D721Med (cell line): ENCODE measurements around the gene SLC26A11.
"Not testable (repeated sequence)": the region's sequence is repeated elsewhere in the genome, so short reads cannot be mapped to it uniquely, and the experiment has no call there.

Experiments used
- DNase-seq: peaks from one replicate; pipeline ENCODE4 v3.0.0; 2011; ENCODE audit warnings: low spot score; ENCODE audit not compliant: insufficient read length
- FAIRE-seq: peaks from 2 replicates; lab custom pipeline; 2011; peaks lifted over from hg19 to GRCh38; lab: Jason Lieb, UNC
- TF ChIP-seq, protein P1 (sequence below): IDR thresholded peaks from 2 replicates; pipeline ENCODE4 v1.5.1; 2012; ENCODE audit warnings: mild to moderate bottlenecking, control low read depth; ENCODE audit not compliant: insufficient read depth; ENCODE audit errors: missing control alignments

SLC26A11 gene

DNA sequence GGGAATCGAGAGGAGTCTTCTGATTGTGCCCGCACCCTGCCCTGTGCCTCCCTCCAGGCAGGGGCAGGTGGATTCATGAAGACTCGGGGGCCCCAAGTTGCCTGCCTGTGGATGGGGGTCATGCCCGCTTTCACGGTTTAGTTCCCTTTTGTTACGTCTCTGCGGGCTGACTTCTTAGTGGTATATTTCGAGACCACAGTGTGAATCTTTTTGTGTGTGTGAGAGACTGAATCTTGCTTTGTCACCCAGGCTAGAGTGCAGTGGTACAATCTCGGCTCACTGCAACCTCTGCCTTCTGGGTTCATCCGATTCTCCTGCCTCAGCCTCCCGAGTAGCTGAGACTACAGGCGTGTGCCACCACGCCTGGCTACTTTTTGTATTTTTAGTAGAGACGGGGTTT lies 22.3 kb downstream of the SLC26A11 start:
- DNase-seq (no peak), FAIRE-seq (no peak)
- TF ChIP-seq, protein P1, sequence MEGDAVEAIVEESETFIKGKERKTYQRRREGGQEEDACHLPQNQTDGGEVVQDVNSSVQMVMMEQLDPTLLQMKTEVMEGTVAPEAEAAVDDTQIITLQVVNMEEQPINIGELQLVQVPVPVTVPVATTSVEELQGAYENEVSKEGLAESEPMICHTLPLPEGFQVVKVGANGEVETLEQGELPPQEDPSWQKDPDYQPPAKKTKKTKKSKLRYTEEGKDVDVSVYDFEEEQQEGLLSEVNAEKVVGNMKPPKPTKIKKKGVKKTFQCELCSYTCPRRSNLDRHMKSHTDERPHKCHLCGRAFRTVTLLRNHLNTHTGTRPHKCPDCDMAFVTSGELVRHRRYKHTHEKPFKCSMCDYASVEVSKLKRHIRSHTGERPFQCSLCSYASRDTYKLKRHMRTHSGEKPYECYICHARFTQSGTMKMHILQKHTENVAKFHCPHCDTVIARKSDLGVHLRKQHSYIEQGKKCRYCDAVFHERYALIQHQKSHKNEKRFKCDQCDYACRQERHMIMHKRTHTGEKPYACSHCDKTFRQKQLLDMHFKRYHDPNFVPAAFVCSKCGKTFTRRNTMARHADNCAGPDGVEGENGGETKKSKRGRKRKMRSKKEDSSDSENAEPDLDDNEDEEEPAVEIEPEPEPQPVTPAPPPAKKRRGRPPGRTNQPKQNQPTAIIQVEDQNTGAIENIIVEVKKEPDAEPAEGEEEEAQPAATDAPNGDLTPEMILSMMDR: no peak

DNA sequence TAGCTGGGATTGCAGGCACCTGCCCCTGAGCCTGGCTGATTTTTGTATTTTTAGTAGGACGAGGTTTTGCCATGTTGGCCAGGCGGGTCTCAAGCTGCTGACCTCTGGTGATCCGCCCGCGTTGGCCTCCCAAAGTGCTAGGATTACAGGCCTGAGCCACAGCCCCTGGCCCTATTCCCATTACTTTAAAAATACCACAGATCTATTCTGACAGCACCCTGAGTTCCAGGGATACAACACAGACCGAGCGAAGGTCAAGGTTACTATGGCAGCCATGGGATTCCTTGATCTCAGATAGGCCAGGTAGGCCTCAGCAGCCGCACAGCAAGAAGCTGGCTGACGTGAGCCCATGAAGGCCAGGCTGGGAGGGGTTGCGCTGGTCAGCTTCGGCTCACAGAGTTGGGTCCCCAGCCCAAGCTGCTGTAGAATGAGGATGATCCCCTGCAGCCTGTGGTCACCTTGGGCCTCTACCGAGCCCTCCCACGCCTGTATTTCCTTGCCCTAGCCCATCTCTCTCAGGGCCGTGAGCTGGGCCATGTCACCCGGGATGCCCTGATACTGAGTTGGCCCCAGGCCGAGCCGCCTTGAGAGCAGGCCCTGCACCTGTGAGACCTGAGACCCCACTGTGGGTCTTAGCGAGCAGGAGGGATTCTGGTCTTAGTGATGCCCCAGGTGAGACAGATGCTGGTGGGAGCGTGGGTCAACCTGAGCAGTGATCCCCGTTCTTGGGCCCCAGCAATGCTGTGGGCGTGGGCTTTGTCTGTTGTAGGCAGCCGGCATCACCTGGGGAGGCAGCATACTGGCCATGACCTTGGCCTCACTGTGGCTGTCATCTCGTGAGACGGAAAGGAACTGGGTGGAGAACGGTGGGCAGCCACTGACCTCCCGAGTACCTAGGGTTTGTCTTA lies 23.6 kb downstream of the SLC26A11 start:
- DNase-seq: no peak
- TF ChIP-seq, protein P1: no peak
- FAIRE-seq: no peak

DNA sequence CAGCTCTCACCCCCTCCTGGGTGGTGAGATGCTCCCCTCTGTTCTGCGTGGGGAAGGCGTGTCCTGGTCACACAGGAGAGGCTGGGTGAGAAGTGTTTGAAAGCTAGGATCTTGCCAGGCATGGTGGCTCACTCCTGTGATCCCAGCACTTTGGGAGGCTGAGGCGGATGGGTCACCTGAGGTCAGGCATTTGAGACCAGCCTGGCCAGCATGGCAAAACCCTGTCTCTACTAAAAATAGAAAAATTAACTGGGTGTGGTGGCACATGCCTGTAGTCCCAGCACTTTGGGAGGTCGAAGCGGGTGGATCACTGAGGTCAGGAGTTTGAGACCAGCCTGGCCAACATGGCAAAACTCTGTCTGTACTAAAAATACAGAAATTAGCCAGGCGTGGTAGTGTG lies 24.2 kb downstream of the SLC26A11 start:
- not testable (repeated sequence) for DNase-seq, FAIRE-seq

DNA sequence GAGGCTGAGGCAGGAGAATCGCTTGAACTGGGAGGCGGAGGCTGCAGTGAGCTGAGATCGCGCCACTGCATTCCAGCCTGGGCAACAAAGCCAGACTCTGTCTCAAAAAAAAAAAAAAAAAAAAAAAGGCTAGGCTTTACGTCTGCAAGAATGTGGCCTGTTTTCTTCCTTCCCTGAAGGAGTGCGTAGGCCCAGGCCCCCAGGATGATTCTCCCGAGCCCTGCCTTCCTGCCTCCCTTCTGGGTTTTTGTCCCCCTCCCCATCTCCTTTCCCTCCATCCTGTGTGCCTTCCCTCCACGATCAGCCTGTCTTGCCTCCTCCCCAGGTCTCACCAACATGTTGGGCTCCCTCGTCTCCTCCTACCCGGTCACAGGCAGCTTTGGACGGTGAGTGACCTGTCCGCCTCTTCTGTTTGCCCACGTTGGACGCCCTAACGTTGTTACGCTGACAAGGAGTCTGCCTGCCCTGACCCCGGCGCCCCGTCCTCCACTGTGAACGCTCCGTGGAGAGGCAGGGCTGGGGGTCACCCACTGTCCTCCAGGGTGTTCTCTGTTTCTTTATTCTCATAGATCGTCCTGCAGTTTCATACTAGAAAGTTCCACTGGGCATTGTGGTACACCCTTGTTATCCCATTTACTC lies 24.8 kb downstream of the SLC26A11 start:
- DNase-seq (no peak), FAIRE-seq (no peak)
- TF ChIP-seq, protein P1: no peak

DNA sequence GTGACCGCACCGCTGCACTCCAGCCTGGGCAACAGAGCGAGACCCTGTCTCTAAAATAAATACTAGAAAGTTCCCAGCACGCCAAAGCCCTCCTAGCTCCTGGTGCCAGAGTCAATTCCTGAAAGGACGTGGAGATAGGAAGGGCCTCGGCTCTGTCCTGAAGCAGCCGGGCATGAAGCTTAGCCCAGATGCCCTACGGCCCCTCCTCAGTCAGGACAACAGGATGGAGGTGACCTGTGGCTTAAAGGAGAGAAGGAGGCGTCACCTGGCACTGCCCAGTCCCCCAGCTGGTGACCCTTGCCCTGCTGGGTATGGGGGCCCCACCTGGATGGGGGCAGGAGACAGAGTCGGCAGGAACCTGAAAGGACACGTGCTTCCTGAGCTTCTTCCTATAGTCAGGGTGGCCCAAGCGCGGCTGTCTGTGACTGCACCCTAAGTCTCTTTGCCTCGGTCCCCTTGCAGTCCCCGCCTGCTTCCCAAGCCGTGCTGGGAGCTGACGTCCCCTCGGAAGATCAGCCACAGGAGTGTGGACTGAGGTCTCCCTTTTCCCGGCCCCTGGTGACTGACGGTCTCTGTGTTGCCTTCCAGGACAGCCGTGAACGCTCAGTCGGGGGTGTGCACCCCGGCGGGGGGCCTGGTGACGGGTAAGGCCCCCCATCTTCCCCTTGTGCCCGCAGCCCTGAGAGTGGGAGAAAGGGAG lies 25.5 kb downstream of the SLC26A11 start:
- FAIRE-seq: no peak
- no peak for DNase-seq

DNA sequence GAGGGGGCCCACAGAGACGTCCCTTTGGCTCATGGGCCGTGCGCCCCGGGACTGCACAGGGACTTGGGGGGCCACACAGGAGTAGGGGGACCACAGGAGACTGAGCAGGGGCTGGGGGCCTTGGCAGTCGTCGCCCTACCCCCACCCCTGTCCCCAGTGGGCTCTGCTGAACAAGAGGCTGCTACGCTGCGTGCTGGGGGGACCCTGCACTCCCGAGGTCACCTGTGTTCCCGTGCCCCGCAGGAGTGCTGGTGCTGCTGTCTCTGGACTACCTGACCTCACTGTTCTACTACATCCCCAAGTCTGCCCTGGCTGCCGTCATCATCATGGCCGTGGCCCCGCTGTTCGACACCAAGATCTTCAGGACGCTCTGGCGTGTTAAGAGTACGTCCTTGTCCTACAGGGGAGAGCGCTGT lies 26.0 kb downstream of the SLC26A11 start:
- TF ChIP-seq, protein P1: no peak
- DNase-seq (no peak), FAIRE-seq (no peak)

More for the DNA sequence above, 25.5 kb downstream of the SLC26A11 start:
- TF ChIP-seq, protein P1: no peak

DNA sequence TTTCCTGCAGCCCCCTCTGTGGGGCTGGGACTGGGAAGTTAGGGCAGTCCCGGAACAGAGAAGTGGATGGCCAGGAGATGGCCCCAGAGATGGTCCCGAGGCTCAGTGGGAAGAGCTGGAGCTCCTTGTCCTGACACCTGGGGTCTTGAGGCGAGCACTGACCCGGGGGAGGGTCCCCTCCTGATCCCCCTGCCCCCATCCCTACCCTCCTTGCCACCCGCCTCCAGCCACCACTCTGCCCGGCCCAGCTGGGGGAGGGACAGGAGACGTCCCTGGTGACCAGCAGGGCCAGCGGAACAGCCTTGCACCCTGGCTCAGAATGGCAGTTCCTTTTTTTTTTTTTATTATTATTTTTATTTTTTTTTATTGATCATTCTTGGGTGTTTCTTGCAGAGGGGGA lies 26.5 kb downstream of the SLC26A11 start:
- FAIRE-seq (no peak), DNase-seq (no peak)
- TF ChIP-seq, protein P1: no peak
